Activated CD4-positive, alpha-beta T cell treated with anti-CD3 and anti-CD28 coated beads, Interleukin-2, Interleukin-6, amounts not matched to agents 100 ng/mL and 50 ng/mL, durations not matched to agents 16 hours and 8 hours (primary cell): Measurements from ENCODE around the gene TPSB2.
"Not testable (repeated sequence)": the region's sequence is repeated elsewhere in the genome, so short reads cannot be mapped to it uniquely, and the experiment has no call there.

Experiments
- DNase-seq: peaks from one replicate; pipeline ENCODE4 v3.0.0-alpha.2; 2020

The TPSB2 gene

GRCh38 chr16:1240436-1240835 is 10.5 kb upstream of the TPSB2 start, which contains the start of gene TPSAB1:
Gene TPSAB1, plus strand, starts transcription at chr16:1240705. Its CDS starts 234 bp downstream, at chr16:1240939.
- DNase-seq = not testable (repeated sequence)

GRCh38 chr16:1239575-1239974 is 9.6 kb upstream of the TPSB2 start:
- DNase-seq = not testable (repeated sequence)

DNA sequence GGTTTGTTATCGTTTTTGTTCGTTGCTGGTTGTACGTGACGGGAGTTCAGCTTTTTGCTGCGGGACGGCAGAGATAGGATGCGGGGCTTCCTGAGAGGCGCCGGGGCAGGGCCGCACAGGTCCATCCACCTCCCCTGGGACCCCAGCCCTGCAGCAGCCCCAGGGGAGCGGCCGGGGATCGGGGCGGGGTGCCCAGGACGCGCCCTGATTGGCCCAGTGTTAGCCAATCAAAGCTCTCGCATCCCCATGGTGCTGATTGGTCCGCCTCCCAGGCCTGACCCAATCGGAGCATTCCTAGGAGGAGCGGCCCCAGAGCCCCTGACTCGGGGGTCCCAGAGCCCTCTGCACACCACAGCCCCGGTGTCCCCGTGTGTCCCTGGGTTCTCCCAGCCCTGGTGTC is 8.9 kb upstream of the TPSB2 start:
- DNase-seq = not testable (repeated sequence)

DNA sequence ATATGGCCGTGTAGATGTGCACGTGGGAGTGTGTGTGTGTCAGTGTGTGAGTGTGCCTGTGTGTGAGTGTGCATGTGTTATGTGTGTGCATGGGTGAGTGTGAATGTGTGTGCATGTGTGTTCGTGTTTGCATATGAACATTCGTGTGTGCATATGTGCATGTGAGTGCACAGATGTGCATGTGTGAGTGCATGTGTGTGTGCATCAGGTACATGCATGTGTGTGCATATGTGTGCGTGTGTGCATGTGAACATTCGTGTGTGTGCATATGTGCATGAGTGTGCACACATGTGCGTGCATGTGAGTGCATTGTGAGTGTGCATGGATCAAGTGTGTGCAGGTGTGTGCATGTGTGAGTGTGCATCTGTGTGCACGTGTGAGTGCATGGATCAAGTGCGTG is 8.0 kb upstream of the TPSB2 start:
- no peak for DNase-seq

GRCh38 chr16:1236659-1237058 is 6.7 kb upstream of the TPSB2 start:
- not testable (repeated sequence) for DNase-seq

DNA sequence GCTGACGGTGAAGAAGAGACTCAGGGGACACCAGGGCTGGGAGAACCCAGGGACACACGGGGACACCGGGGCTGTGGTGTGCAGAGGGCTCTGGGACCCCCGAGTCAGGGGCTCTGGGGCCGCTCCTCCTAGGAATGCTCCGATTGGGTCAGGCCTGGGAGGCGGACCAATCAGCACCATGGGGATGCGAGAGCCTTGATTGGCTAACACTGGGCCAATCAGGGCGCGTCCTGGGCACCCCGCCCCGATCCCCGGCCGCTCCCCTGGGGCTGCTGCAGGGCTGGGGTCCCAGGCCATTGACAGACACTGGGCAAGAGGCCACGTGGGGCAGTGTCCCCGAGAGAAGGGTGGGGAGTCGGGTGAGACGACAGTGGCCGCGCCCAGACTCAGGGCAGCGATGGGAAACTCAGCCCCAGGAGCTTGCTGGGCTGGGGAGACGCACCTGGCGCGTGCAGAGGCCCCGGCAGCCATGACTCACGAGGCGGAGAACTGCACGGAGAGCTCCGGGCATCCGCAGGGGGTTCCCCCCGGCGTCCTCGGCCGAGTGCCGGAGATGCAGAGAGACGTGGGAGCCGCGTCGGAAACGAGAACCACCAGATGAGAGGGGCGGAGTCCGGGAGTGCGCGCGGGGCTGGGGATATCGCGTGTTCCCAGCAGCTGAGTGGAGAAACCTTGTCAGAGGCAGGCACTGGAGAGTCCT is 2.2 kb upstream of the TPSB2 start:
- not testable (repeated sequence) for DNase-seq

DNA sequence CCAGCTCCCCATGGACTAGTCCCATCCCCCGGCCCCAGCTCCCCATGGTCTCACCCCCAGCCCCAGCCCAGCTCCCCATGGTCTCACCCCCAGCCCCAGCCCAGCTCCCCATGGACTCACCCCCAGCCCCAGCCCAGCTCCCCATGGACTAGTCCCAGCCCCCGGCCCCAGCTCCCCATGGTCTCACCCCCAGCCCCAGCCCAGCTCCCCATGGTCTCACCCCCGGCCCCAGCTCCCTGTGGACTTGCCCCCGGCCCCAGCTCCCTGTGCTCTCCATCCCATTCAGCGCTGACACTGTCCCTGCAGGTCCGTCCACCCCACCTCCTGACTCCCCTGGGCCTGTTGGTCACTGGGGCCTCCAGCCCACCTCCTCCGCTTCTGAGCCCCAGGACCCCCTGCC is 1.3 kb upstream of the TPSB2 start:
- not testable (repeated sequence) for DNase-seq

- DNase-seq = not testable (repeated sequence)
Measured at GRCh38 chr16:1230471-1231212, 658 bp upstream of the TPSB2 start.

GRCh38 chr16:1229476-1229875 is 508 bp downstream of the TPSB2 start:
- not testable (repeated sequence) for DNase-seq

GRCh38 chr16:1228227-1228626 is 1.8 kb downstream of the TPSB2 start:
- not testable (repeated sequence) for DNase-seq

- DNase-seq = not testable (repeated sequence)
Measured at GRCh38 chr16:1226692-1227091, 3.3 kb downstream of the TPSB2 start.

DNA sequence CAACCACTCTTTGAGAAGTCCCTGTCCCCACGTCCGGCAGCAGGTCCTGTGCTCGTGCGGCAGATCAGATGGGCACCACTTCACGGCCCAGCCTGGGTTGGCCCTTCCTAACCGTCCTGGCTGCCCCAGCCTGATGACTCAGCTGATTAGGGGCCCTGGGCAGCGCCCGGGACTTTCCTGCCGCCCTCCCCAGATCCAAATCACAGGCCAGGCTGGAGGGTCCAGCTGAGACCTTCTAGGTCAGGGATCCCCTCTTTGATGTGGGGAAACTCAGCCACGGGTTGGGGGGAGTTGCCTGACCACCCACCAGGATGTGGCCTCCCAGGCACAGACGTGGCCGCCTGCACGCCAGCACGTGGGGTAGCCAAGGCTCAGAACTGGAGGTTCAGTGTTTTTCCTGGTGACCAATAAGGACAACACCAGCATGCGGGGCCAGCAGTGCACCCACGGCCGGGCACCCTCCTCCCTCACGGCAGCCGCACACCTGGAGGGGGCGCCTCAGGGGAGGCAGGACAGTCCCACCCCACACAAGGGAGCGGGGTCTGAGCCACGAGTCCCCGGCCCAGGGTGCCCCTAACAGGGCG is 4.2 kb downstream of the TPSB2 start:
- DNase-seq = not testable (repeated sequence)

- DNase-seq = no peak
Measured at GRCh38 chr16:1225051-1225451, 4.9 kb downstream of the TPSB2 start, which contains the start of gene TPSG1. Gene TPSG1, minus strand, starts transcription at chr16:1225268. Its CDS starts 16 bp downstream, at chr16:1225252.

- no peak for DNase-seq
Measured at GRCh38 chr16:1224558-1224957, 5.4 kb downstream of the TPSB2 start.

GRCh38 chr16:1223355-1224214 is 6.4 kb downstream of the TPSB2 start:
- DNase-seq = no peak

DNA sequence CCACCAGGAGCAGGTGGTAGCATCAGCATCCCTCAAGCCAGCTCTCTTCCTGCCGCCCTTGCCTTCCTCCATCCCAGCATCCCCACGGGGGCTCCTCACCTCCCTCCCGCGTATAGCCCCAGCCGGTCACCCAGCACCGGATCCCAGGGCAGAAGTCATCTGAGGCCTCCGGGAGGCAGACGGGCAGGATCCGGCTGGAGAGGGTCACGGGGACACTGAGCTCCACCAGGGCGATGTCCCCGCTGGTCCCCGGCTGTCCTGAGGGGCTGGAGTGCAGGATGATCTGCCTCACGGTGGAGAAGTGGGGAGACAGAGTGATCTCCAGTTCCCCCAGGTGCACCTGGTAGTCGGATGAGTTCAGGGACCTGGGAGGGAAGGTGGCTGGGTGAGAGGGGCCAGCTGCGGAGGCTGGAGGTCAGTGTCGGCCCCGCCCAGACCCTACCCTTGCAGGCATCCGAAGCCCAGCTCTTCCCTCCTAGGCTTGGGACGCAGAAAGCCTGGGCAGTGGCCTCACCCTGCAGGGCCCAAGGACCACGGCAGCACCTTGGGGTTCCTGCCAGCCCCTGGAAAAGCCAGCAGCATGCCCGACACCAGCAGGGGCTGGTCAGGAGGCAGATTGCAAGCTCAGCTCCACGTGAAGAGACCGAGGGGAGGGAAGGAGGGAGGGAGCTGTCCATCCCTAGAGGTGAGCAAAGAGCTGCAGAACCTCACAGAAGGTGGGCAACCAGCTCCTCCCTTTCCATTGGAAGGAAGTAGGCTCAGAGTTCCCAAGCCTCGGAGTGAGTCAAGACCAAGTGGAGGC is 7.2 kb downstream of the TPSB2 start:
- DNase-seq = no peak

DNA sequence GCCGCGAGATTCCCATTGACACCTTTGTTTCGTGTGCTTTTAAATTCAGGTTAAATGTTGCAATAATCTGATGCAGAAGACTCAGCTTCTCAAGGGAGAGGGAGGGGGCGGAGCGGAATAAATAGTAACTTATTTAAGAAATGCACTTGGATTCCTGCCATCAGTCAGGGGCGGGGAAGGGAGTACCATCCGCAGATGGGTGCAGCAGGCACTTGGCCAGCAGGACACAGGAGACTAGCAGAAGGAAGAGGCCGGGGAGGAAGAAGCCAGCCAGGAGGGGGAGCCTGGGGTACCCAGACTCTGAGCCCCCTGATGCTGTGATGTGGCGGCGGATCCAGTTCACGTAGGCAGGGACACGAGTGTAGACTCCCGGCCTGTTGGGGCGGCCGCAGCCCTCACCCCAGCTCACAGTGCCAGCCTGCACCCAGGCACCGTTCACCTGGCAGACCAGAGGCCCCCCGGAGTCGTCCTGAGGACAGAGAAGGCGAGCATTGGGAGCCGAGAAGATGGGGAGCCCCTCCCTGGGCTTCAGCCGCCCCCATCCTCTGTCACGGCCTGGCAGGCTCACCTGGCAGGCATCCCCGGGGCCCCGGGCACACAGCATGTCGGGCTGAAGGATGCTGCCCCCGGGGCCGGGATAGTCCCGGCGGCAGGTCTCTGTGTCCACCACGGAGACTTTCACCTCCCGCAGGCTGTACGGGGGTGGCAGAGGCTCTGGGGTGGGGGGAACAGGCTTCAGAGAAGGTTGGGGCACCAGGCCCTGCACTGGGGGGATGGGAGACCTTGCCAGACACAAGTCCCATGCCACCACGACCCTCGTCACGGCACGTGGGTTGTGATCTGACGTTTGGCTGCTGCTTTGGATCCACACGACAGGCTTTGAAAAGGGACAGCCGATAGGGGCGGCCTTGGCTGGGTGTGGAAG is 8.1 kb downstream of the TPSB2 start:
- DNase-seq = no peak

- no peak for DNase-seq
Measured at GRCh38 chr16:1220841-1221627, 8.9 kb downstream of the TPSB2 start.

GRCh38 chr16:1220098-1220728 is 9.8 kb downstream of the TPSB2 start:
- DNase-seq = no peak
